NOMO-1 treated with dmso at 0.1 percent for 144 hours (cell line): Measurements from ENCODE around the gene COMT.
A peak's percentile ranks its signal among the peaks of the same experiment; 100 is the strongest.

Experiments
- DNase-seq: peaks from one replicate; lab custom pipeline; 2025; ENCODE audit not compliant: unreplicated experiment; lab: John Stamatoyannopoulos, UW

Gene COMT

GRCh38 chr22:20009582-20010306 lies 68.2 kb downstream of the COMT start:
- no peak for DNase-seq

DNA sequence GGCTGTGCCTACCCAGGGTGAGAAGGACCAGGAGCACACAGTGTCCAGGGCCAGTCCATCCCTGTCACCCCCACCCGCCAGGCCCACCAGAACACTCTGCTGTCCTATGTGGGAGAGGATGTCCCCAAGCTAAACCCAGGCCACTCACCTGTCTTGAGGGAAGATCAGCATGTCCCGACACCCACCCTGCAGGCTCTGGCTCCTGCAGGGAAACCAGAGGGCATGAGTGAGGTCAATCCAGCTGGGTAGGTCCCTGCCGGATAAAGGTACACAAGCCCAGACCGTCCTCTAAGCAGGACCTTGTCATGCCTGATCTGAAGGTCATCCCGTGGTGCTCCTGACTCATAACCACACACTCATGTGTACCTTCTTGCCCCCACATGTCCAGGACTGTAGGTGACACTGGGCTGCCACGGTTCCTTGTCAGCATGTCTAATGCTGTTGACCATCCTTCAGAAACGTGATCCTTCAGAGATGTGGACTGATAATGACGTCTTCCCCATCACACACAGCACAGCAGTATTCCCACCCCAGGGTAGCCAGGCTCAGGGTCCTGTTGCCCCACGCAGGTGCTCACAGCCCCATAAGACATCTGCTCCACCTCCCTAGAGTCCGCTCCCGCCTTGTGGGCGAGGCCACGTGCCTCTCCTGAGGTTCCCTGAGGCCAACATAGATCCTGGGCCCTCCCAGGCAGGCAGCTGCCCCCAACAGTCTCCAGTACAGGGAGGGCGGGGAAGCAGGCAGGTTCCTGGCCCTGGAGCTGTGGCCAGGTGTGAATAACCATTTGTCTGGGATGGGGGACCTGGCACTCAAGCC lies 68.9 kb downstream of the COMT start:
- DNase-seq = no peak

DNA sequence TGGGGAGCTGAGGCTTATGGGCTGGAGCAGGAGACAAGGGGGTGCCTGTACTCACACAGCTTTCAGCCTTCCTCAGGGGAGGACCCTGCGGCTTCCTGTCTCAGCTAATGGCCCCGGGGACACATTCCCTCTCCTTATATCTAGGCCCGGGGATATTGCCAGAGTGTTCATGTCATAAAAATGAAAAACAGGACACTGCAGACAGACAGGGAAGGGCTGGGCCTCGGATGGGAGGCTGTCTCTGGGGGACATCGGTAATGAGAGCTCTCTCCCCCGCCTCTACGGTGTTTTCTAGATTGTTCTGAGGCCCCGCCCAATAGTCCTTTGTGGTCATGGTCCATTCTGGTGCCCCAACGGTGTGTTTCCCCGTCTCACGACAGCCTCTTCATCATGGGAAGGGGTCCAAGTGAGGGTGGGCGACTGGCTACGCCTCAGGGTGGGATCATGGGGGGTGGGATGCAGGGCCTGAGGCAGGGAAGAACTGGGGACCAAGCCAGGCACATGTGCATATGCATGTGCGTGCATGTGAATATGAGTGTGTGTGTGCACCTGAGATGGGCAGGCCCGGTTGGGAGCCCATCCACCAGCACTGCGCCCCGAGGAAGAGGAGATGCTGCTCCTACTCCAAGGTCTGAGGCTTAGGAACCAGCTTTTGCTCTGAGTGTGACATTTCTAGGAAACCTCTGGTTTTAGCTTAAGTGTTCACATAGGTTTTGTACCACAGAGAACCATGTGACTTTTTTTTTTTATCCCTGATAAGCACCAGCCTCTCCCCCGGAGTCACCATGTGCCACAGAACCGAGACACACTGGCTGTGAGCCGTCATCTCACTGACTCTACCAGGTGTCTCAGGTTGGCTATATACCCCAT lies 69.8 kb downstream of the COMT start:
- no peak for DNase-seq

DNA sequence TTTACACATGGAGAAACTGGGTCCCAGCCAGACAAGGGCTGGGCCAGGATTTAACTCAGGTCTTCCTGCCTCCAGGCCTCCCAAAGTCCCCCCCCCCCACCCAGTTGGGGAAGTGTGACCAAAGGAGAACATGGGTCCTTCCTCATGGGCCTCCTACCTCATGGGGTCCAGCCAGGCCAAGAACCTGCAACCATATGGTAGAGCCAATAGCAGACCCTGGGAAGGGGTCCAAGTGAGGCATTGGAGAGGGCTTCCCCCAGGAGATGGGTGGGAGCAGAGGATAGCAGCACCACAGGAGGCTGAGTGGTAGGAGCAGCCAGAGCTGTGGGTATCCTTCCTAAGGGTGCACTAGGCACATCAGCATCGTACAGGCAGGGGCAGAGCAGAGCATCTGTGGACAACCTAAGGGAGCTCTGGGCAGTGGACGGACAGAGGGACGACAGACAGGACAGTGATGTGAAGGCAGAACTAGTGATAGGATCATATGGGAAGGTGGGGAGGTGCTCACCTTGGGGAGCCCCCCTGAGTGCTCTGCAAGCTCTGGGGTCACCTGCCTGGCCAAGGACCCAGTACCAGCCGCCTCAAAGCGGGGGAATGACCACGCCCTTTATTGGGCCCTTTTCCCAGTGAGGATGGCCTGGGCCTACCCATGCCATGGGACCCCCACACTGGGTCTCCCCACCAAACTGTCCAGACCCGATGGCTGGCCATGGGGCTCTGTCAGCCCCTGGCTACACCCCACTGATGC lies 70.6 kb downstream of the COMT start:
- no peak for DNase-seq

DNA sequence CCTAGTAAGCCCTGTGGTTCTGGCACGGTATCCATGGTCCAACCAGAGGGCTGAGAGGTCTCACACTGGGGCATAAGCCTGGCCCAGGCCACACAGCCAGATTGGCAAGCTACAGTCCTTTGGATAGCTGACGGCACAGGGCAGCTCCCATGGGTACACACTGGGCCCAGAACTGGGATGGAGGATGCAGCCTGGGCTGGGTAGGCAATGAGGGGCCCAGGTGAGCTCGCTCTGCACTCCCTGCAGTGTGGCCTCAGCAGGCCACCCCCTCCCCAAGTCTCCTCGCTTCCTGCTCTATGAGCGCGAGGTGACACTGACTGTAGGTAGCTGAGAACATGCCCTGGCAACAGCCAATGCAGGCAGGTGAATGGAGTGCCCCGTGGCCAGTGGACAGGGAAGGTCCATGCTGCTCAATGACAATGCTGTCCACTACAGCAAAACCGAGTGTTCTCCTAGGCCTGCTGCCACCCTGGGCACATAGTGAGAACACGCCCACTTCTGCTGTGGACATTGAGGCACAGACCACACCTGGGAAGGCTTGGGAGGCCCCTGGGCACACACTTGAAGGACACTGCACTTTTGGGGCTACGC lies 71.3 kb downstream of the COMT start:
- no peak for DNase-seq

DNA sequence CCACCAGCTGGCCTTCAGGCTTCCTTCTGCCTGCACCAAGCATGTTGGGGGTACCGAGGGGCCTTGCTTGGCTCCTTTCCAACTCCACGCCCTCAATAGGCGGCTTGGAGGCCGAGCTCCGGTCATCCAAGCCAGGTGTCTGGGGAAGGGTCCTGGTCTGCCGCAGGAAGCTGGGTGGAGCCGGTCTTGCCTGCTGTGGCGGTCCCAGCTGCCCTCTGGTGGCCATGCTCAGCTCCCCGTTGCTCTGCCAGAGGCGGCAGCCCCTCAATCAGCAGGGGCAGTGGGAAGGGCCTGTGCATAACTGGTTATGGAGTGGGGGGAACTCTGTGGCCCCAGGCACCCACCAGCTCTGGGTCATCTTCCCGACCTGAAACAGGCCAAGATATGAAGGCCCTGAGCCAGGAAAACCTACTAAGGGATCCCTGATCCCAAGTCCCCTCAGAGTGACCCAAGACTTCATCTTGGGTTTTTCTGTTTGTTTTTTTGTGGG lies 71.9 kb downstream of the COMT start:
- no peak for DNase-seq

DNA sequence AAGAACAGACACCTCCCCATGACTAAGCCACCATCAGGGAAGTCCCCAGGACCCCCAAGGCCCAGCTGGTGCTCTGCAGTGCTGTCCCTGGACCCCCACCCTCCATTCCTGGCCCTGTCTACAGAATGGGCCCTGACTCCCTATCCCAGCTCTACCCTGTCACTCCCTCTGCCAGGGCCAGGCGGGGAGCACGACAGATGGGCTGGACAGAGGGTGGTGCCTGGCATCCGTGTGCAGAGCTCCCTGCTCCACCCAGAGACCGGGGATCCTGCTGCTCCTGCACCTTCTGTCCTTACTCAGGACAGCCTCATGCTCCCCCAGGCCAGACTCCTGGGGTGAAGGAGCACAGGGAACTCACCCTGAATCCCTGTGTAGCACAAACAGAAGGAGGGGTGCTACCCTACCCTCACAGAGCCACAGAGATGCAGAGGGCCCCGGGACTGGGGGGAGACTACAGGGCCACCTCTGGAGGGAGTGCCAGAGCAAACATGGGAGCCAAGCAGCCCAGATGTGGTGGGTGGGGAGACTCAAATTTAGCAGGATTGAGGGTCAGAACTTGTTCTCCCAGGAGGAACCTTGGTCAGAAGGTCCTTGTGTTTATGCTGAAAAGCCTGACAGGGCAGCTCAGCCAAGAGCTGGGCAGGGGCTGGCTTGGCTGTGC lies 73.1 kb downstream of the COMT start:
- DNase-seq = no peak

DNA sequence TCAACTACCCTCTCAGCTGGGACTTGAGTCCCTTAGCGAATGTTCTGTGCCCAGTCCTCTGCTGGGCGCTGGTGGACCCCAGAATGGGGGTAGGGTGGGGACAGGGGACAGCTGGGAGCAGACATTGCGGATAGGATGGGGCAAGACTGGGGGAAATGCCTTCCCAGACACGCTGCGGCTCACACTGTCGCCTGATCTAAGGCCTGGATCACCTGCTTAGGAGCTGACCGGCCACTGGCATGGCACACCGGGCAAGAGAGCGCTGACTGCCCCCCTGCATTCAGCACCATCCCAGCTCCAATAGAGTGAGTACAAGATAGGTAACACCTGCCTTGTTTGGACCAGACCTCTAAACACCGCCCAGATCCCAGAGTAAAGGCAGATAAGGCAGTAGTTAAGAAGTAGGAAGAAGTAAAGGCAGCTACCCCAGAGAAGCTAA lies 73.6 kb downstream of the COMT start:
- DNase-seq = no peak

DNA sequence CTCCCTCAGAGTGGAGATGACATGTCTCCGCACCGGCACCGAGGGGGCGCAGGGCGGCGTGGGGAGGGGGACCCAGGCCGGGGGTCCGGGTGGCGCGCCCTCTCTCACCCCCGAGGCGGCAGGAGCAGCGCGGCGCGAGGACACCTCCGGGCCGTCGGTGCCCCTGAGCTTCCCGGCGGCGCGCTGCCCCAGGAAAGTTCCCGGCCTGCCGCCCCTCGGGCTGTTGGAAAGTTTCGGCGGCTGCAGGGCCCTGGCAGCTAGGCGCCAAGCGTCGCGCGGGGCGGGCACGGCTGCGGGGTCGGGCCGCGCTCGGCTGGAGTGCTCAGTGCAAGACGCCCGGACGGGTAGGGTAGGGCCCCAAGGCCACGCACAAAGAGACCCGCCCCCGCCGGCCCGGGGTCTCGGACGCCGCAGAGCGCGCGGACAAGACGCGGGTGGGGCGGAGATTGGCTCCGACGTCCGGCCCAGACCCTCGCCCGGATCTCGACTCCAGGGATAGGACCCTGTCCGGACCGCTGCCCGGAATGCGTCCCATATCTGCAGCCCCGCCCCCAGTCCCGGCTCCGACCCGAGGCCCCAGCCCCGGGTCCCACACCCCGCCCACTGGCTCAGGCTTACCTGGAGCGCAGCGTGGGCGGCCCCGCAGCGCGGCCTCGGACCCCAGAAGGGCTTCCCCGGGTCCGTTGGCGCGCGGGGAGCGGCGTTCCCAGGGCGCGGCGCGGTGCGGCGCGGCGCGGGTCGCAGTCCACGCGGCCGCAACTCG lies 74.6 kb downstream of the COMT start:
- DNase-seq = no peak

DNA sequence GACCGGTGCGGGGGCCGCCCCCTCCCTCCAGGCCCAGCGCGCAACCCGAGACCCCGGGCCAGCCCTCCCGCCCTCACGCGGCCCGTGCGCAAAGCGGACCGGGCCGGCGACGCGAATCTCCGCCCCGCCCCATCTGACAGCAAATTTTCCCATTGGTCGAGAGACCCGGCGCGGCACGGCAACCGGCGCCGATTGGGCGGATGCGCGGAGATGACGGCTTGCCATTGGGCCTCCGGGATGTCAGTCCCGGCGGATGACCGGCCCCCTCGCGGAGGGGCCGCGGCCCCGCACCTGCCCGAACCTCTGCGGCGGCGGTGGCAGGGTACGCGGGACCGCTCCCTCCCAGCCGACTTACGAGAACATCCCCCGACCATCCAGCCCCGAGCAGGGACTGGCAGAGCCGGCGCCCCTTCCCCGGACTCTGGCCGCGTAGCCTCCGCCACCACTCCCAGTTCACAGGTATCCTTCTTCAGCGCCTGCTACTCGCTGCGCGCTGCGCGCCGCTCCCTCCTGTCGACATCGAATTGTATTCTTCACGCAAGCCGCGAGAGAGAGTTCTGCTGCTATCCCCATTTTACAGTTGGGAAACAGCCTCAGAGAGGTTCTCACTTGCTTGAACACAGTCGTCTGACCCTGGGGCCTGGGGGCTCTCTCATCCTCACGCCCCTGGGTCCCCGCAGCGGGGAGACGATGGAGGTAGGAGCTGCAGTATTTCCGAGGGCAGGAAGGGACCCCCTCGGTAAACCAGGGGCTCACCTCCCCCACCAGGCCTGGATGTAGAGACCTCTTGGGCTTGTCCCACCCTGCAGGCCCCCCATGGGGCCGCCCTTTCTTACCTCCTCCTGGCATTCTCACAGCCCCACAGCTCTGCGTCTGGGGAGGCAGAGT lies 75.4 kb downstream of the COMT start, which contains the start of gene ARVCF:
ARVCF (minus strand) TSS at position 90 of the 888 bp plus-strand sequence. CDS start 26,029 bp downstream, outside the sequence.
- peak; percentile 68 for DNase-seq

DNA sequence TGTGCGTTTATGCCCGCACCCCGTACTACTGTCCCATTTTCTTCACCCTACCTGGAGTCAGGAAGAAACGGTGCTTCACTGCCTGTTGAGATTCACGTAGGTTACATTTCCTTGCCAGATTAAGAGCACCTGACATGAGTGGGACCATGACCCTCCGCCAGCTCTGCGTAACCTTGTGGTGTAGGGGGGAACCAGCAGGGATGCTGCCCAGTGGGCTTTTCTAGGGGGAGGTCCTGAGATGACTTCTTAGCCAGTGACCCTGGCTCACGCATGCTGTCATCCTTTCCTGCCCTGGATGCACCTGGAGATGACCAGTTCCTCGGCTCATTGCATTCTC lies 76.0 kb downstream of the COMT start:
- no peak for DNase-seq

GRCh38 chr22:20018001-20018400 lies 76.4 kb downstream of the COMT start:
- DNase-seq = no peak
